K562 (cell line): Measurements from ENCODE around the gene SFN. TPM values are rescaled to one million over a fixed set of nuclear protein-coding genes. Genes with fewer than 3 reads are reported as not detected.

Experiments
- ATAC-seq: fragments of 200-7000 bp; cut with Tn5 transposase; 3 replicates; pipeline ENCODE4 v1.9.1; 2020; ENCODE audit warnings: moderate library complexity
- BruUV-seq: library from RNA; stranded (reverse); fragments of 400-500 nt; replicated peaks from 2 replicates; lab custom pipeline; 2021; lab: Mats Ljungman, UMichigan
- CTCF ChIA-PET: fragments of 300-600 bp; formaldehyde crosslinking; extraction: SDS; loops from one replicate; lab custom pipeline; 2021; ENCODE audit warnings: low intra/inter-chr PET ratio; lab: Yijun Ruan, JAX
- POLR2A ChIA-PET: fragments of 300-600, 350-650 bp; sonication (Branson Sonifier 250); formaldehyde crosslinking; extraction: SDS; loops from one replicate; lab custom pipeline; 2021; ENCODE audit warnings: antibody characterized with exemption, inconsistent platforms; lab: Yijun Ruan, JAX
- DNase-seq, 4 experiments: peaks; one replicate each; pipeline versions ENCODE4 v3.0.0 to v3.0.0-alpha.2; 2011 to 2018; ENCODE audit warnings: low spot score in 3 of 4, mixed read lengths in 3 of 4; ENCODE audit errors: extremely low read depth in 1 of 4
- FAIRE-seq: peaks from 2 replicates; lab custom pipeline; 2011; peaks lifted over from hg19 to GRCh38; lab: Jason Lieb, UNC
- H2AFZ ChIP-seq: 2 replicates; pipeline ENCODE4 v1.6.0; 2011; ENCODE audit warnings: low read depth, low read length, control low read depth, inconsistent platforms
- H3K27ac ChIP-seq: fragments of 200-600 bp; 3 replicates; pipeline ENCODE4 v1.8.0; 2011; ENCODE audit warnings: low read depth, mild to moderate bottlenecking, control low read depth, inconsistent platforms, low read length, moderate library complexity, mixed read lengths; ENCODE audit errors: extremely low read depth
- H3K27me3 ChIP-seq, 2 experiments: fragments of 300-600 bp in 1 of 2; 2 replicates in 1 of 2; 3 replicates in 1 of 2; pipeline versions ENCODE4 v1.6.0 to v1.8.0; 2011; ENCODE audit warnings: inconsistent platforms in 2 of 2, low read length in 2 of 2, mild to moderate bottlenecking in 1 of 2, mixed read lengths in 1 of 2, moderate library complexity in 1 of 2; ENCODE audit not compliant: control insufficient read depth in 2 of 2, insufficient read depth in 2 of 2
- H3K36me3 ChIP-seq: fragments of 300-600 bp; 3 replicates; pipeline ENCODE4 v1.8.0; 2011; ENCODE audit warnings: mild to moderate bottlenecking, low read length, inconsistent platforms; ENCODE audit not compliant: control insufficient read depth, insufficient read depth
- H3K4me1 ChIP-seq, 2 experiments: fragments of 200-600 bp in 1 of 2; replicated peaks in 1 of 2; 2 replicates in 1 of 2; 3 replicates in 1 of 2; pipeline versions ENCODE4 v1.5.1 to v1.8.0; 2011; ENCODE audit warnings: inconsistent platforms in 2 of 2, low read length in 2 of 2, mild to moderate bottlenecking in 1 of 2, mixed read lengths in 1 of 2, moderate library complexity in 1 of 2; ENCODE audit not compliant: control insufficient read depth in 2 of 2, insufficient read depth in 2 of 2
- H3K4me2 ChIP-seq: 2 replicates; pipeline ENCODE4 v1.6.1; 2011; ENCODE audit warnings: low read length, control low read depth, inconsistent platforms, mixed read lengths; ENCODE audit not compliant: insufficient read depth
- H3K4me3 ChIP-seq: fragments of 200-600 bp; sonication (generic), shearing (Covaris generic); 2 replicates; pipeline ENCODE4 v1.5.1; 2016; ENCODE audit warnings: control low read depth, inconsistent platforms
- H3K79me2 ChIP-seq: fragments of 200-600 bp; 3 replicates; pipeline ENCODE4 v1.8.0; 2011; ENCODE audit warnings: low read length, inconsistent platforms; ENCODE audit not compliant: control insufficient read depth, insufficient read depth
- H3K9ac ChIP-seq, 2 experiments: 2 replicates each; pipeline versions ENCODE4 v1.6.0 to v1.6.1; 2011; ENCODE audit warnings: low read depth in 2 of 2, low read length in 2 of 2, control low read depth in 1 of 2, inconsistent platforms in 1 of 2, mild to moderate bottlenecking in 1 of 2, mixed read lengths in 1 of 2; ENCODE audit not compliant: insufficient read depth in 1 of 2
- H3K9me1 ChIP-seq: one replicate; pipeline ENCODE4 v1.6.0; 2011; ENCODE audit warnings: inconsistent platforms, mild to moderate bottlenecking, low read length, moderate library complexity; ENCODE audit not compliant: control insufficient read depth, insufficient read depth
- H3K9me3 ChIP-seq: replicated peaks from 2 replicates; pipeline ENCODE4 v1.5.1; 2011; ENCODE audit warnings: low read depth, low read length, inconsistent platforms; ENCODE audit not compliant: control insufficient read depth, insufficient read depth
- H4K20me1 ChIP-seq: replicated peaks from 2 replicates; pipeline ENCODE4 v1.6.1; 2011; ENCODE audit warnings: low read length, inconsistent platforms, mixed read lengths; ENCODE audit not compliant: control insufficient read depth, insufficient read depth
- ATF7 ChIP-seq: fragments of 450-650 bp; IDR thresholded peaks from 2 replicates; pipeline ENCODE4 v1.7.1; 2014; ENCODE audit warnings: mild to moderate bottlenecking, moderate library complexity
- CEBPG ChIP-seq, 3 experiments: fragments of 200-800 bp in 1 of 3; sonication (Bioruptor generic) in 1 of 3; sonication (generic) in 1 of 3; formaldehyde crosslinking in 1 of 3; IDR thresholded peaks in 2 of 3; conservative IDR thresholded peaks in 1 of 3; 2 replicates each; pipeline versions ENCODE4 v1.6.1 to v1.8.0; 2016 to 2022; ENCODE audit warnings: missing compliant biosample characterization in 2 of 3, missing genetic modification characterization in 2 of 3, mild to moderate bottlenecking in 1 of 3, missing genetic modification reagents in 1 of 3
- EZH2 ChIP-seq: IDR thresholded peaks from 2 replicates; pipeline ENCODE4 v1.6.1; 2012; ENCODE audit warnings: low read depth, mild to moderate bottlenecking, inconsistent platforms, low read length, borderline replicate concordance
- HDAC8 ChIP-seq: fragments of 450-650 bp; IDR thresholded peaks from 2 replicates; pipeline ENCODE4 v1.6.1; 2016; ENCODE audit warnings: mild to moderate bottlenecking, missing genetic modification characterization, moderate library complexity, missing compliant biosample characterization
- HNRNPUL1 ChIP-seq: fragments of 200-400 bp; formaldehyde crosslinking; IDR thresholded peaks from 2 replicates; pipeline ENCODE4 v1.6.1; 2017; ENCODE audit warnings: low read length
- MCM5 ChIP-seq: fragments of 450-650 bp; IDR thresholded peaks from 2 replicates; pipeline ENCODE4 v1.6.1; 2016; ENCODE audit warnings: low read depth
- RFX7 ChIP-seq: fragments of 250-450 bp; sonication (Bioruptor Pico); IDR thresholded peaks from 2 replicates; pipeline ENCODE4 v1.5.1; 2021; ENCODE audit warnings: mild to moderate bottlenecking
- SMARCA5 ChIP-seq: fragments of 450-650 bp; IDR thresholded peaks from 2 replicates; pipeline ENCODE4 v1.6.1; 2016
- U2AF2 ChIP-seq: fragments of 200-400 bp; formaldehyde crosslinking; optimal IDR thresholded peaks from 2 replicates; pipeline ENCODE3; 2017; ENCODE audit warnings: low read depth, mild to moderate bottlenecking, low read length
- ZNF263 ChIP-seq: sonication (generic); formaldehyde crosslinking; IDR thresholded peaks from 2 replicates; pipeline ENCODE4 v1.8.0; 2022; ENCODE audit warnings: mild to moderate bottlenecking, missing genetic modification reagents, borderline replicate concordance
- ZNF699 ChIP-seq: fragments of 250-450 bp; sonication (Bioruptor Pico); IDR thresholded peaks from 2 replicates; pipeline ENCODE4 v1.8.0; 2021; ENCODE audit warnings: mild to moderate bottlenecking, moderate library complexity; ENCODE audit not compliant: insufficient replicate concordance
- WGBS: fragments of 100-300 bp; shearing (Covaris generic); methylation state at CpG from one replicate; pipeline ENCODE4 v1.1.6; 2016; ENCODE audit warnings: low coverage, mixed read lengths; ENCODE audit not compliant: insufficient coverage; ENCODE audit errors: missing lambda C conversion rate; 5-methylcytosine and 5-hydroxymethylcytosine counted together
- in situ Hi-C: fragments of 300-500 bp; cut with MboI; formaldehyde crosslinking; loops from 4 replicates; pipeline ENCODE4 v1.15.0; 2018; ENCODE audit warnings: inconsistent platforms, mixed read lengths
- intact Hi-C: fragments of 100-400 bp; cut with micrococcal nuclease; formaldehyde crosslinking; loops from 2 replicates; pipeline ENCODE4 v1.14.2; 2022
- polyA plus RNA-seq, 8 experiments: library from polyadenylated mRNA; depleted of rRNA in 4 of 8; stranded (reverse) in 5 of 8; unstranded in 3 of 8; fragments of >200 nt; fragmentation: Nextera tagmentation in 2 of 8; fragmentation: Illumina TruSeq in 1 of 8; extraction: Ambion mirVana in 2 of 8; extraction: Trizol in 1 of 8; gene quantifications; 2 replicates each; pipeline versions ENCODE4 v1.2.1 to v1.2.3, GENCODE V29; 2011 to 2014; ENCODE audit warnings: inconsistent platforms in 1 of 8, missing spikeins in 1 of 8
- total RNA-seq, 7 experiments: library from RNA; depleted of rRNA in 6 of 7; stranded (reverse); fragments of >200 nt in 6 of 7; fragmentation: Illumina TruSeq in 2 of 7; extraction: Trizol in 2 of 7; gene quantifications; 2 replicates each; pipeline versions ENCODE4 v1.2.1 to v1.2.3, GENCODE V29; 2011 to 2021; ENCODE audit warnings: low replicate concordance in 1 of 7
- TF ChIP-seq, protein P1 (sequence below), 3 experiments: IDR thresholded peaks in 2 of 3; conservative IDR thresholded peaks in 1 of 3; 2 replicates each; pipeline ENCODE4 v1.5.1; 2011 to 2012; ENCODE audit warnings: low read length in 3 of 3, mild to moderate bottlenecking in 3 of 3, control low read depth in 2 of 3, improper control_type of control experiment in 1 of 3, inconsistent platforms in 1 of 3, low read depth in 1 of 3, mixed read lengths in 1 of 3, moderate library complexity in 1 of 3; ENCODE audit not compliant: insufficient read depth in 2 of 3
- TF ChIP-seq, protein P2 (sequence below): fragments of 250-450 bp; sonication (Bioruptor Pico); IDR thresholded peaks from 2 replicates; pipeline ENCODE4 v1.5.0; 2020; ENCODE audit warnings: mild to moderate bottlenecking

SFN gene
- total and polyA plus RNA-seq, 9 of the 15 experiments (the other 6 are each of a cell fraction or from before 2014, with no cell fraction given) = 0.10 to 3.8 (median 2.0) TPM

DNA sequence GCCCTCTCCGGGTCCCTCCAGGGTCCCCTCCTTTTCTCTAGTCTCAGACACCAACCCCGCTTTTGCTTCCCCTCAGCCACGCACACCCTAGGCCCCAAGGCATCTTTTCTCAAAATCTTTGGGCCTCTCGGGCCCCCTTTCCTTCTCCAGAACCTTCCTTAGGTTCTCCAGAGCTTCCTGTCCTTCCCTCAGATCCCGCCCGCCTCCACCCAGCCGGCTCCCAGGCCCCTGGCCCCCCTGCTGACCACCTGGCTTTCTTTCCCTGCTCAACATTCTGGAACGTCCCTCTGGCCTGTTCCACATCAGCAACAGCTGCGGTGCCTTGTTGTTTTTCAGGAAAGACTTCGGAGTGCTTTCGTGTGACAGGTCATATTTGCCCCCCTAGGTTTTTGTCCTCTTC, 35.3 kb upstream of the SFN start:
- Histone ChIP-seq H3K9me1 (peaks cover 10% of the 10 kb centered on the region), H3K4me2 (peak overlapping the region; percentile 85), H4K20me1 (peaks cover 16% of the 10 kb centered on the region; the same call in 1 of the 2 replicates), H3K36me3 (peaks cover 40% of the 10 kb centered on the region), H3K4me1 (peaks cover 42 to 44% of the 10 kb centered on the region in 2 experiments), H3K9ac (peak overlapping the region; percentile 30 to 93; a peak in 3 of 4 replicates), H3K4me3 (peak overlapping the region; percentile 58), H3K27me3 (no peaks in the 10 kb centered on the region)
- intact Hi-C loops = no loop called here
- in situ Hi-C loops = no loop called here
- CTCF ChIA-PET = interaction anchor here (0.6 to 0.7 kb wide), 2 partner anchors 16 to 94 kb away, joined by 3 to 4 read pairs; no protein-coding TSS in a partner anchor
- DNase-seq = peak in 1 of 4 experiments; percentile 14
- TF ChIP-seq, protein P1, sequence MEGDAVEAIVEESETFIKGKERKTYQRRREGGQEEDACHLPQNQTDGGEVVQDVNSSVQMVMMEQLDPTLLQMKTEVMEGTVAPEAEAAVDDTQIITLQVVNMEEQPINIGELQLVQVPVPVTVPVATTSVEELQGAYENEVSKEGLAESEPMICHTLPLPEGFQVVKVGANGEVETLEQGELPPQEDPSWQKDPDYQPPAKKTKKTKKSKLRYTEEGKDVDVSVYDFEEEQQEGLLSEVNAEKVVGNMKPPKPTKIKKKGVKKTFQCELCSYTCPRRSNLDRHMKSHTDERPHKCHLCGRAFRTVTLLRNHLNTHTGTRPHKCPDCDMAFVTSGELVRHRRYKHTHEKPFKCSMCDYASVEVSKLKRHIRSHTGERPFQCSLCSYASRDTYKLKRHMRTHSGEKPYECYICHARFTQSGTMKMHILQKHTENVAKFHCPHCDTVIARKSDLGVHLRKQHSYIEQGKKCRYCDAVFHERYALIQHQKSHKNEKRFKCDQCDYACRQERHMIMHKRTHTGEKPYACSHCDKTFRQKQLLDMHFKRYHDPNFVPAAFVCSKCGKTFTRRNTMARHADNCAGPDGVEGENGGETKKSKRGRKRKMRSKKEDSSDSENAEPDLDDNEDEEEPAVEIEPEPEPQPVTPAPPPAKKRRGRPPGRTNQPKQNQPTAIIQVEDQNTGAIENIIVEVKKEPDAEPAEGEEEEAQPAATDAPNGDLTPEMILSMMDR (IDR thresholded peaks at IDR 0.05 in 2 of 3, conservative IDR thresholded peaks at IDR 0.05 in 1 of 3; ENCODE audit: insufficient read depth in 2 of 3, low read depth in 1 of 3, low read length in 3 of 3) = no peak
- TF ChIP-seq, protein P2, sequence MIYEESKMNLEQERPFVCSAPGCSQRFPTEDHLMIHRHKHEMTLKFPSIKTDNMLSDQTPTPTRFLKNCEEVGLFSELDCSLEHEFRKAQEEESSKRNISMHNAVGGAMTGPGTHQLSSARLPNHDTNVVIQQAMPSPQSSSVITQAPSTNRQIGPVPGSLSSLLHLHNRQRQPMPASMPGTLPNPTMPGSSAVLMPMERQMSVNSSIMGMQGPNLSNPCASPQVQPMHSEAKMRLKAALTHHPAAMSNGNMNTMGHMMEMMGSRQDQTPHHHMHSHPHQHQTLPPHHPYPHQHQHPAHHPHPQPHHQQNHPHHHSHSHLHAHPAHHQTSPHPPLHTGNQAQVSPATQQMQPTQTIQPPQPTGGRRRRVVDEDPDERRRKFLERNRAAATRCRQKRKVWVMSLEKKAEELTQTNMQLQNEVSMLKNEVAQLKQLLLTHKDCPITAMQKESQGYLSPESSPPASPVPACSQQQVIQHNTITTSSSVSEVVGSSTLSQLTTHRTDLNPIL = no peak
- TF ChIP-seq ATF7 = no peak
- no peak for TF ChIP-seq HNRNPUL1
- no peak for TF ChIP-seq U2AF2
- TF ChIP-seq ZNF699 = no peak
- no peak for TF ChIP-seq HDAC8 (tag)
- no peak for TF ChIP-seq MCM5
- TF ChIP-seq SMARCA5 = no peak
- TF ChIP-seq ZNF263 (CRISPR knock-in tag) = no peak
- TF ChIP-seq EZH2 = no peak
- TF ChIP-seq RFX7 (CRISPR knock-in tag) = no peak
- no peak for TF ChIP-seq CEBPG (CRISPR knock-in tag; IDR thresholded peaks at IDR 0.05)
- TF ChIP-seq CEBPG (tag; conservative IDR thresholded peaks at IDR 0.05 in 1 of 2, IDR thresholded peaks at IDR 0.05 in 1 of 2) = no peak
- TF ChIP-seq, all 486 proteins: peak for 0
- 60% methylated on average over 11 of the region's 11 CpGs for WGBS
- POLR2A ChIA-PET = interaction anchor here (0.7 to 2.2 kb wide), 3 partner anchors 10 to 183 kb away, joined by 3 to 7 read pairs (median 4); no protein-coding TSS in a partner anchor
- H3K9me3 ChIP-seq = no peaks in the 10 kb centered on the region
- peaks cover 41% of the 10 kb centered on the region for H3K79me2 ChIP-seq
- H3K27ac ChIP-seq = no peak overlapping the region; the same call in 2 of the 3 replicates
- ATAC-seq (no peak), FAIRE-seq (no peak)
- no TSS peak for BruUV-seq
- H2AFZ ChIP-seq = no peak overlapping the region
